GM21381 (cell line): ENCODE measurements around the gene UAP1.

Experiments
- ATAC-seq: cut with Tn5 transposase; IDR thresholded peaks from one replicate; pipeline ENCODE4 v1.9.1; 2021; ENCODE audit warnings: mild to moderate bottlenecking, moderate library complexity; ENCODE audit not compliant: unreplicated experiment

UAP1 gene

DNA sequence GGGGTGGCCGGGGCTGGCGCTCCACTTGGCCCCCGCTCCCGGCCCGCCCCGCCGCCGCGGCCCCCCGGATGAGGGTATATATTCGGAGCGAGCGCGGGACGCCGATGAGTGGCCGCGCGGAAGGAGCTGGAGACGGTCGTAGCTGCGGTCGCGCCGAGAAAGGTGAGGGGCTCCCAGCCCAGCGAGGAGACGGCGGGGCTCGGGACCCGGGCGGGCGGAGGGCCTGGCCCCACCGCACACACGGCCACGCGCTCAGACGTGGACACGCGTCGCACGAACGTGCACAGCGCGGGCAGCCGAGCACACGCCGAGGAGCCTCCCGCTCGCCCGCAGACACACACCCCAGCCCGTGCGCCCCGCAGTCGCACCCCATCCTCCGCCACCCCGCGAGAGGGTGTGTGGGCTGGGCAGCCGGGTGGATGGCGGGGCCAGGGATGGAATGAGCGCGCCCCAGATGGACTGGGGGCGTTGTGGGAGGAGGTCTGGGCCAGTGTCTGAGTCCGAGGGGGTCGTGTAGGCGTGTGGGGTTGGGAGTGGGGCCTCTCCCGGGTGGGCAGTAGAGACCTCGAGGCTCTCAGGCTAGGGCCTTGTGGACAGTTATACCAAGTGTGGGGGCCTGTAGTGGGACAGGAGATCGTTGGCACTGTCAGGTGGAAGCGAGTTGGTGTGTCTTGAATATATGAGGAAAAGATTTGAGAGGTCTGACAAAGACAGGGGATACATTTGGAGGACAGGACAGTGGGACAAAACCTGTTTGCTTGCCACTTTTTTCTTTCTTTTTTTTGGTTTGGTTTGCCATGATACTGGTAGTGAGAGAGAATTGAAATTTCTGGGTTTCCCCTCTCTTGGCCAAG, at the start of gene UAP1:
Gene UAP1, plus strand, starts transcription at position 107 of the 854 bp plus-strand sequence. CDS start 4,347 bp downstream, outside the sequence.
- peak; percentile 32 for ATAC-seq

- ATAC-seq: no peak
These were observed 34.2 kb upstream of the UAP1 start for GRCh38 chr1:162527314-162527713.

DNA sequence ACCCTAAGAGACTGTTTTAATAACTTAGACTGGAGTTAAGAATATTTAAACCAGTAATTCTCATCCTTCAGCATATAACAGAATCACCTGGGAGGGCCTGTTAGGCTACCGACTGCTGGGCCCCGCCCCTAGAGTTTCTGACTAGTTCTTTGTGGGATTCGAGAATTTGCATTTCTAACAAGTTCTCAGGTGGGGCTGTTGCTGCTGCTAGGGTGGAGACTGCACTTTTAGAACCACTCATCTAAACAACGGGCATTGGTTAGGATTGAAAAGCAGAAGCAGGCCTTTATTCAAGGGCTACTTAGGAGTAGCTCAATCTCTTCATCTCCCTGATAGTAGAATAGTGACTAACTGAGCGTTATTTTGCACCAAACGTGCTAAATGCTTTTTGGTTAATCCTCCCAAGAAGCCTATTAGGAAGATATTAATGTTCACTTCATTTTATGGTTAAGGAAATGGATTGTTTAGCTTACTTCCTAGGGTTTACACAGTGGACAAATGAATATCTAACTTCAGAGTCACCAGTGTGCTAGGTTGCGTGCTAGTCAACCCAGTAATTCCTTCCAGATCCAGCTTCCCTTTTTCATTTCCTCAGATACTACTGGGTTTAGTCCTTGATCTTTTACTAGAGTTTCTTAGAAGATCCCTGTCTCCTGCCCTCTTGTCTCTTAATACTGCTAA, 31.1 kb upstream of the UAP1 start:
- peak; percentile 95 for ATAC-seq

GRCh38 chr1:162530988-162531319, 30.6 kb upstream of the UAP1 start:
- no peak for ATAC-seq

DNA sequence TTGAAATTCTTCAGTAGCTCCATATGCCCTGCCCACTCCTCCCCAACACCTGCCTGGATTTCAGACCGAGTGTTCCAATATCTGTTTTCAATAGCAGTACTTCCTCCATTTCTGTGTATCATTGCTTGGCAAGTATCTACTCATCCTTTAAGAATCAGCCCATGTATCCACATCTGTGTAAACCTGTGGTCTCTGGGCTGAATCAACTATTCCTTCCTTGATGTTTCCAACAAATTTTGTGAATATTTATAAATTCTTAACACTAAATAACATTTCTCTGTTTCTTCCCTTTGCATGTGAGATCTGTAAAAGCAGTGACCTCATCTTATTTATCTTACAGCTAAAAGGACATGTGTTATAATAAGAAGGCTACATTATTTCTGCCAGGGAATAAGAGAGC, 26.0 kb upstream of the UAP1 start:
- ATAC-seq: no peak

DNA sequence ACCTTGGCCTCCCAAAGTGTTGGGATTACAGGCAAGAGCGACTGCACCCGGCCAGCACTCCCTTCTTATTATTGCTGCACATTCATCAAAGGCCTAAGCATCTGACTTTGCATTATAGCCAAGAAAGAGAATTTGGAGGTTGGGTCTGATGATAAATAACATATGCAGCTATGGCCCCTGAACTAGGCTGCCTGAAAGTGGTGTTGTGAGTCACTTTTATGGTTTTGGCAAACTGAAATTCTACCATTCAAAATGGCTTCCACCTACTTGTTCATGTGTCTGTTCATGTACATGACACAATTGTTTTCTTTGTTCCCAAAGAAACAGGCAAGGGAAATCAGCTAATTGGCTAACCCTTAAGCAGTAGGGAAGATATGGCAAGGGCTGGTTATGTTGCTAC, 25.0 kb upstream of the UAP1 start:
- ATAC-seq: no peak

- no peak for ATAC-seq
These were observed 24.3 kb upstream of the UAP1 start for GRCh38 chr1:162537216-162537615.

- ATAC-seq: no peak
These were observed 22.6 kb upstream of the UAP1 start for GRCh38 chr1:162538815-162539431.

- no peak for ATAC-seq
These were observed 19.8 kb upstream of the UAP1 start for GRCh38 chr1:162541619-162542141.

DNA sequence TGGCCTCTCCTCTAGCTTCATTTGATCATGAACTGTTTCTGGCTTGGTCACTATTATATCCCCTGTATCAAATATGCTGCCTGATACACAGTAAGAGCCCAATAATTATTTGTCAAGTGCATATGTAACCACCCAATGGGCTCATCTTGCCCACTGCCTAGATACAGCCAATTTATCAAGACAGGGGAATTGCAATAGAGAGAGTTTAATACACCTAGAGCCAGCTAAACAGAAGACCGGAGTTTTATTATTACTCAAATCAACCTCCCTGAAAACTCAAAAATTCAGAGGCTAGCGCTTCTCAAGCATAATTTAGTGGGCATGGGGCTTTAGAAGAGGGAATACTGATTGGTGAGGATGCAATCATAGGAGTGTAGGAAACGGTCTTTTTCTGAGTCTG, 18.3 kb upstream of the UAP1 start:
- no peak for ATAC-seq

DNA sequence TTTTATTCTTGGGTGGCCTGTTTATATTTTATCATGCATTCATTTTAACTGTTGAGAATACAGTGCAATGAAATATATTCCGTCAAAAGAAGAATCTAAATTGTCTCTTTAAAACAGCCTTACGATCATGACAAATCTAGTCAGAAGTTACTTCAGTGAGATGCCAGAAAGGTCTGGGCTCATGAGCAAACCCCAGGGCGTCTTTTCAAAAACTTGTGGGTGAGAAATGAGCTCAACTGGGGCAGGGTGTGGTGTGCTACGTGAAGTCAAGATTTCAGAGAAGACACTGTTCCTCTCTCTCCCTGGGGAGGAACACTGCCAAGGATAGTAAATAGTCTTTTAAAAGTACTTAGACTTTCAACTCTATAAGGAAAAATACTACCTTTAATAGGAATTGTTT, 13.4 kb upstream of the UAP1 start:
- no peak for ATAC-seq

DNA sequence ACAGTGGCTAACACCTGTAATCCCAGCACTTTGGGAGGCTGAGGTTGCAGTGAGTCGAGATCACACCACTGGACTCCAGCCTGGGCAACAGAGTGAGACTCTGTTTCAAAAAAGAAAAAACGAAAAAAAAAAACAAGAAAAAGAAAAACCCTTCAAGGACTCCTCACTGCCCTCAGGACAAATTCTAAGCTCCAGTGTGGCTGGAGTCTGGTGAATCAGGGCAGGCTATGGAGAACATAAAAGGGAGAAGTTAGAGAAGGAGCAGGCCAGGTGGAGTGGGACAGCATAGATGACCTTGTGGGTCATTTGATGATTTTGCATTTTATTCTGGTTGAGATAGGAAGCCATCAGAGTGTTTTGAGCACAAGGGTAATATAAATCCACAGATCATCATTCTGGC, 12.5 kb upstream of the UAP1 start:
- ATAC-seq: no peak

DNA sequence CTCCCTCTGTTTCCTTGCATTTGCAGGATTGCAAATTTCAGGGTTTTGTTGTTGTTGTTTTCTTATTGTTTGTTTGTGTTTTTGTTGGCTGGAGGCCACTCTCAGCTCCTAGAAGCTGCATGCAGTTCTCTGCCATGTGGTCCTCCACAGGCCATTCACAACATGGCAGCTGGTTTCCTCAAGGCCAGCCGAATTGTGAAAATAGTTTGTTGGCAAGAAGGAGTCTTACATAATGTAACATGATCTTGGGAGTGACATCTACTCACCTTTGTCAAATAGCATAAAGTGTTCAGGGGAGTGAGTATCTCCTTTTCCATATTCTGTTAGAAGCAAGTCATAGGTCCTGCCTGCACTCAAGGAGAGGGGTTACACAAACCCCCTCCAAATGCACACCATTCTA, 10.6 kb upstream of the UAP1 start:
- no peak for ATAC-seq

GRCh38 chr1:162551969-162552683, 9.4 kb upstream of the UAP1 start:
- ATAC-seq: no peak

GRCh38 chr1:162552684-162553252, 8.8 kb upstream of the UAP1 start:
- no peak for ATAC-seq

- no peak for ATAC-seq
These were observed 7.3 kb upstream of the UAP1 start for GRCh38 chr1:162554258-162554657.

DNA sequence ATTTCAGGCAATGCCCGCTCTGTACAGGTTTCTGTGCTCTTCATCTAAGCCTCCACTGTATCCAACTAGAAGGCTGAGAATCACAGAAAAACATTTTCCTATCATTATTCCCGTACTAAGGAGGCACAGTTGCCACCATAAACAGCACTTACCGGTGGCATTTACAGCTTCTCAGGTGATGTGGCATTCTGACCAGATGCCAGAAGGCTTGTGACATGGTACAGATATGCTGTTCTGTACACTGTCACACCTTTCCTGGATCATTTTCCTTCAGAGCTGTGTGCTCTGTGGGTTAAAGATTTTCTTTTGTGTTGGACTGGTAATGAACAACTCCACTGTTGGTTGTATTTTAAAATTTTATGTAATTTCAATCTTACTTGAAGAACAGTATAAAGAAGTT, 4.0 kb upstream of the UAP1 start:
- ATAC-seq: no peak

DNA sequence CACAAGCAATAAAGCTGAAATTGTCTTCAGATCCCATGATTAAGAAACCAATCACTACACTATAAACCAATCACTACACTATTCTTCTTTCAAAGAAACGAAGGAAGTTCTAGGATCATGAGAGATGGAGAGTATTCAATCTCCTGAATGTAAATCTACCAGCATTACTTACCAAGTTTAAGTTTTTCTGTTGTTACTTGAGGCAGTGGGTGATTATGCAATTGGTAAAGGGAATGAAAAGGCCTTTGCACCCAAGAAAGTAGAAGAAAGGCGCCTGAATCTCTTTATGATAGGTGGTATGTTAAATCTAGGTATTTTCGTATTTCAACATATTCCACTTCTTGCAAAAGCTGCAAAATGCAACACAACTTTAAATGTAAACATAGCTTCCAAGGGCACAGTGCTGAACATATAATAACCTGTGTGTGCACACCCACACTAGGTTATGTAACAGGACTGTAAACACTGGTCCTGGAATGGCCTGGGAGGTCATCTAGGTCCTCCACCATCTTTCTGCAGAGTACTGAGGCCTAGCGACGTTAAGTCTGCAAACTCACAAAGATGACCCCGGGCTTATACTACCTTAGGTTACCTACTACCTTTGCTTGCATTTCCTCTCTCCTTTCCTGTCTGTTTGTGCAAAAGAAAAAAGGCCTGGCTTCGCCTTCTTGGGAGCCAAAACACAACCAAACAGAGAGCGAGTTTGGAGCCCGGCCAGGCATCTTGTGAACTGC, 1.1 kb upstream of the UAP1 start:
- no peak for ATAC-seq

DNA sequence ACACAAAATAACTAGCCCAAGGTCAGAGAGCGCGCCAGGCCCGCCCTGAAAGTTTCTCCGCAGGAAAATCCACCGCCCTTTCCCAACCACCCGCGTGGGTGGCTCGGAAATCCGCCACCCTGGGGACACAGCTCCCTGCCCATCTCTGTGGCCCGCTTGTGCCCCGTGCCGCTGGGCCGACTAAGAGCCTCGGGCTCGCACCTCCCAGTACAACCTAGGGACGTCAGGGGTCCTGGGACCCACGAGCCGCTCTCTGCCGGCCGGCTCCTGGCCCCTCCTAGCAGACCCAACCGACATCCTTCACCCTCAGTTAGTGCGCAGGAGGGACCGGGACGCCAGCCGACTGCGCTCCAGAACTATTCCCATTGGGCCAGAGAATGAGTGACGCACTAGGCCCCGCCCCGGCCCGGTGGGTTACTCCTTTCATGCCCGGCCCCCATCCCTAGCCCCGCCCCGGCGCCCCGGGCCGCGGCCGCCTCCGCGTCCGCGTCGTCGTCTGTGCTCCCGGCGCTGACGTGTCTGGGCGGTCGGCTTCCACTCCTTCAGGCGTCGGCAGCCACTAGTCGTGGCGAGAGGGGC, 396 bp upstream of the UAP1 start:
- peak; percentile 92 for ATAC-seq

DNA sequence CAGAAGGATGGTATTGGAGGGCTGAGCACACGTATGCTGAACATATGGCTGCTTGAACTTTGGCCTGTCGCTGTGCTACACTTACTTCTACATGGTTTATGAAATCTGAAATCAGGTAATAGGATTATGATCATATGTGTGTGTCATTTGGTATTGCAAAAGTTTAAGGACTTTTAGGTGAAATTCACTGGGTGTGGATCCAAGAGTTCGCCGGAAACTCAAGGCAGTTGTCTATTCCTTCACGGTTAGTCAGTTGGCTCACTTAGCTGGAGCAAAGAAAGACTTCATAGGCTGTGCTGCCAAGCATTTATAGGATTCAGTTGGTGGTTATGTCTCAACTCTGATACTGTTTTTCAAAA, 927 bp downstream of the UAP1 start:
- no peak for ATAC-seq
